IPS-20b (cell line): ENCODE results near the gene RPL18A.

Experiments used
- H3K27ac ChIP-seq: one replicate; pipeline ENCODE4 v1.5.1; 2013; ENCODE audit warnings: low read length
- H3K27me3 ChIP-seq: 2 replicates; pipeline ENCODE4 v1.6.1; 2013; ENCODE audit warnings: mild to moderate bottlenecking, low read length, inconsistent platforms; ENCODE audit not compliant: insufficient read depth
- H3K36me3 ChIP-seq: 2 replicates; pipeline ENCODE4 v1.6.1; 2013; ENCODE audit warnings: low read depth, mild to moderate bottlenecking, inconsistent platforms, low read length, moderate library complexity; ENCODE audit not compliant: insufficient read depth
- H3K4me1 ChIP-seq: 2 replicates; pipeline ENCODE4 v1.6.1; 2013; ENCODE audit warnings: mild to moderate bottlenecking, control low read depth, inconsistent platforms, low read length, moderate library complexity; ENCODE audit not compliant: insufficient read depth
- H3K4me3 ChIP-seq: 2 replicates; pipeline ENCODE4 v1.5.1; 2013; ENCODE audit warnings: mild to moderate bottlenecking, low read length, inconsistent platforms
- H3K9ac ChIP-seq: 2 replicates; pipeline ENCODE4 v1.6.1; 2013; ENCODE audit warnings: low read depth, mild to moderate bottlenecking, inconsistent platforms, low read length, moderate library complexity
- H3K9me3 ChIP-seq: 2 replicates; pipeline ENCODE4 v1.6.1; 2013; ENCODE audit warnings: mild to moderate bottlenecking, low read depth, low read length, inconsistent platforms; ENCODE audit not compliant: insufficient read depth

The RPL18A gene

GRCh38 chr19:17831419-17831888 is 28.3 kb upstream of the RPL18A start:
- H3K27me3 ChIP-seq = peaks cover 6% of the 10 kb centered on the region
- H3K4me1 ChIP-seq = peaks cover 3% of the 10 kb centered on the region; the same call in 1 of the 2 replicates
- H3K36me3 ChIP-seq = no peaks in the 10 kb centered on the region
- H3K4me3 ChIP-seq = peak overlapping the region; percentile 62
- no peak overlapping the region for H3K27ac ChIP-seq
- H3K9ac ChIP-seq = no peak overlapping the region
- no peaks in the 10 kb centered on the region for H3K9me3 ChIP-seq

- peaks cover 6% of the 10 kb centered on the region for H3K27me3 ChIP-seq
- no peak overlapping the region for H3K9ac ChIP-seq
- H3K36me3 ChIP-seq = no peaks in the 10 kb centered on the region
- H3K4me1 ChIP-seq = peaks cover 3% of the 10 kb centered on the region; the same call in 1 of the 2 replicates
- H3K9me3 ChIP-seq = no peaks in the 10 kb centered on the region
- no peak overlapping the region for H3K27ac ChIP-seq
- H3K4me3 ChIP-seq = no peak overlapping the region
These were observed 27.1 kb upstream of the RPL18A start for GRCh38 chr19:17832443-17833208.

- Histone ChIP-seq H3K27me3 (peaks cover 14% of the 10 kb centered on the region), H3K36me3 (no peaks in the 10 kb centered on the region), H3K4me3 (no peak overlapping the region), H3K9ac (no peak overlapping the region), H3K27ac (no peak overlapping the region), H3K4me1 (peaks cover 3% of the 10 kb centered on the region; the same call in 1 of the 2 replicates), H3K9me3 (no peaks in the 10 kb centered on the region)
These were observed 25.1 kb upstream of the RPL18A start for GRCh38 chr19:17834350-17835181.

- Histone ChIP-seq H3K36me3 (no peaks in the 10 kb centered on the region), H3K9me3 (no peaks in the 10 kb centered on the region), H3K4me1 (no peaks in the 10 kb centered on the region; the same call in 1 of the 2 replicates), H3K9ac (no peak overlapping the region), H3K27me3 (peaks cover 20% of the 10 kb centered on the region), H3K27ac (no peak overlapping the region), H3K4me3 (no peak overlapping the region)
These were observed 24.3 kb upstream of the RPL18A start for GRCh38 chr19:17835182-17836006.

GRCh38 chr19:17836530-17836929 is 23.2 kb upstream of the RPL18A start:
- Histone ChIP-seq H3K9ac (no peak overlapping the region), H3K36me3 (no peaks in the 10 kb centered on the region), H3K4me1 (no peaks in the 10 kb centered on the region; the same call in 1 of the 2 replicates), H3K27me3 (peaks cover 27% of the 10 kb centered on the region), H3K4me3 (no peak overlapping the region), H3K27ac (no peak overlapping the region), H3K9me3 (no peaks in the 10 kb centered on the region)

- H3K27me3 ChIP-seq = peaks cover 31% of the 10 kb centered on the region
- H3K9me3 ChIP-seq = no peaks in the 10 kb centered on the region
- no peaks in the 10 kb centered on the region for H3K36me3 ChIP-seq
- H3K4me3 ChIP-seq = no peak overlapping the region
- no peak overlapping the region for H3K9ac ChIP-seq
- no peak overlapping the region for H3K27ac ChIP-seq
- no peaks in the 10 kb centered on the region; the same call in 1 of the 2 replicates for H3K4me1 ChIP-seq
These were observed 21.7 kb upstream of the RPL18A start for GRCh38 chr19:17837972-17838371.

- Histone ChIP-seq H3K9ac (no peak overlapping the region), H3K4me1 (no peaks in the 10 kb centered on the region; the same call in 1 of the 2 replicates), H3K4me3 (no peak overlapping the region), H3K9me3 (no peaks in the 10 kb centered on the region), H3K36me3 (no peaks in the 10 kb centered on the region), H3K27me3 (peaks cover 42% of the 10 kb centered on the region), H3K27ac (no peak overlapping the region)
These were observed 19.7 kb upstream of the RPL18A start for GRCh38 chr19:17840019-17840418.

- Histone ChIP-seq H3K9me3 (no peaks in the 10 kb centered on the region), H3K4me3 (peak overlapping the region; percentile 76), H3K36me3 (no peaks in the 10 kb centered on the region), H3K27ac (no peak overlapping the region), H3K9ac (no peak overlapping the region; the same call in 1 of the 2 replicates), H3K27me3 (peaks cover 42% of the 10 kb centered on the region), H3K4me1 (no peaks in the 10 kb centered on the region)
These were observed 18.3 kb upstream of the RPL18A start for GRCh38 chr19:17841371-17841809.

- peaks cover 42% of the 10 kb centered on the region for H3K27me3 ChIP-seq
- peak overlapping the region; percentile 58; the same call in 1 of the 2 replicates for H3K9ac ChIP-seq
- H3K4me3 ChIP-seq = peak overlapping the region; percentile 76
- H3K27ac ChIP-seq = no peak overlapping the region
- H3K9me3 ChIP-seq = no peaks in the 10 kb centered on the region
- no peaks in the 10 kb centered on the region for H3K4me1 ChIP-seq
- H3K36me3 ChIP-seq = no peaks in the 10 kb centered on the region
These were observed 17.7 kb upstream of the RPL18A start for GRCh38 chr19:17841810-17842662.

- Histone ChIP-seq H3K36me3 (no peaks in the 10 kb centered on the region), H3K4me1 (no peaks in the 10 kb centered on the region; the same call in 1 of the 2 replicates), H3K9me3 (no peaks in the 10 kb centered on the region), H3K27ac (no peak overlapping the region), H3K27me3 (peaks cover 43% of the 10 kb centered on the region), H3K4me3 (peak overlapping the region; percentile 67), H3K9ac (peak overlapping the region; percentile 58; the same call in 1 of the 2 replicates)
These were observed 16.9 kb upstream of the RPL18A start for GRCh38 chr19:17842663-17843291.
